HepG2 (cell line): Measurements from ENCODE around the gene WDR59. TPM values are rescaled to one million over a fixed set of nuclear protein-coding genes. Genes with fewer than 3 reads are reported as not detected.

Experiments used
- ATAC-seq: fragments of 200-7000 bp; cut with Tn5 transposase; 3 replicates; pipeline ENCODE4 v1.9.1; 2020; ENCODE audit warnings: mild to moderate bottlenecking, moderate library complexity
- BruUV-seq: library from RNA; stranded (reverse); fragments of 400-500 nt; replicated peaks from 2 replicates; lab custom pipeline; 2021; lab: Mats Ljungman, UMichigan
- CTCF ChIA-PET: fragments of 300-600 bp; formaldehyde crosslinking; extraction: SDS; loops from one replicate; lab custom pipeline; 2021; ENCODE audit warnings: low total read pairs, inconsistent platforms, low intra/inter-chr PET ratio; lab: Yijun Ruan, JAX
- POLR2A ChIA-PET: fragments of 350-600 bp; sonication (Branson Sonifier 250); formaldehyde crosslinking; loops from one replicate; lab custom pipeline; 2020; ENCODE audit warnings: antibody characterized with exemption, inconsistent platforms; lab: Yijun Ruan, JAX
- DNase-seq: peaks from one replicate; pipeline ENCODE4 v3.0.0-alpha.2; 2015; ENCODE audit warnings: low spot score
- FAIRE-seq: peaks from 3 replicates; lab custom pipeline; 2011; peaks lifted over from hg19 to GRCh38; lab: Jason Lieb, UNC
- H2AFZ ChIP-seq: one replicate; pipeline ENCODE4 v1.6.1; 2011; ENCODE audit warnings: low read length, inconsistent platforms
- H3K27ac ChIP-seq: fragments of 300-600 bp; 3 replicates; pipeline ENCODE4 v1.8.0; 2011; ENCODE audit warnings: mixed run types, mild to moderate bottlenecking, mixed read lengths, low read length, inconsistent platforms; ENCODE audit not compliant: insufficient read depth; ENCODE audit errors: extremely low read length
- H3K27me3 ChIP-seq, 2 experiments: fragments of 200-600 bp in 1 of 2; 2 replicates in 1 of 2; 3 replicates in 1 of 2; pipeline versions ENCODE4 v1.6.0 to v1.8.0; 2011; ENCODE audit warnings: low read length in 2 of 2, mild to moderate bottlenecking in 2 of 2, moderate library complexity in 2 of 2, inconsistent platforms in 1 of 2; ENCODE audit not compliant: insufficient read depth in 2 of 2, control insufficient read depth in 1 of 2
- H3K36me3 ChIP-seq, 2 experiments: fragments of 200-600 bp in 1 of 2; replicated peaks in 1 of 2; 2 replicates in 1 of 2; 3 replicates in 1 of 2; pipeline versions ENCODE4 v1.5.1 to v1.8.0; 2011; ENCODE audit warnings: low read length in 2 of 2, inconsistent platforms in 1 of 2; ENCODE audit not compliant: insufficient read depth in 2 of 2, control insufficient read depth in 1 of 2
- H3K4me1 ChIP-seq: 2 replicates; pipeline ENCODE4 v1.5.1; 2012; ENCODE audit warnings: low read length, inconsistent platforms; ENCODE audit not compliant: insufficient read depth
- H3K4me2 ChIP-seq: 2 replicates; pipeline ENCODE4 v1.6.0; 2011; ENCODE audit warnings: low read depth, low read length, inconsistent platforms
- H3K4me3 ChIP-seq, 3 experiments: fragments of 200-600 bp in 1 of 3; sonication (generic), shearing (Covaris generic) in 1 of 3; replicated peaks in 1 of 3; 2 replicates each; pipeline ENCODE4 v1.5.1; 2011 to 2016; ENCODE audit warnings: low read length in 3 of 3, inconsistent platforms in 2 of 3, low read depth in 2 of 3, mild to moderate bottlenecking in 2 of 3, control low read depth in 1 of 3, mixed read lengths in 1 of 3; ENCODE audit not compliant: insufficient read depth in 1 of 3
- H3K79me2 ChIP-seq: one replicate; pipeline ENCODE4 v1.6.1; 2011; ENCODE audit warnings: low read length, inconsistent platforms; ENCODE audit not compliant: insufficient read depth
- H3K9ac ChIP-seq: 2 replicates; pipeline ENCODE4 v1.6.0; 2011; ENCODE audit warnings: mild to moderate bottlenecking, low read depth, low read length, inconsistent platforms; ENCODE audit not compliant: insufficient read depth
- H3K9me3 ChIP-seq: 2 replicates; pipeline ENCODE4 v1.5.1; 2012; ENCODE audit warnings: mild to moderate bottlenecking, low read length
- H4K20me1 ChIP-seq: 2 replicates; pipeline ENCODE4 v1.6.0; 2011; ENCODE audit warnings: inconsistent platforms, mild to moderate bottlenecking, low read length, moderate library complexity; ENCODE audit not compliant: insufficient read depth
- FOXC1 ChIP-seq: sonication (generic); formaldehyde crosslinking; IDR thresholded peaks from 2 replicates; pipeline ENCODE4 v1.8.0; 2022; ENCODE audit warnings: mild to moderate bottlenecking, missing genetic modification reagents, borderline replicate concordance
- NR2F1 ChIP-seq, 2 experiments: fragments of 450-650 bp in 1 of 2; formaldehyde crosslinking in 1 of 2; IDR thresholded peaks; 2 replicates each; pipeline versions ENCODE4 v1.5.0 to v1.6.1; 2016 to 2020; ENCODE audit warnings: mild to moderate bottlenecking in 1 of 2, missing compliant biosample characterization in 1 of 2, missing genetic modification reagents in 1 of 2, moderate library complexity in 1 of 2
- SMARCE1 ChIP-seq: fragments of 450-650 bp; IDR thresholded peaks from 2 replicates; pipeline ENCODE4 v1.6.1; 2017; ENCODE audit warnings: borderline replicate concordance
- SMC3 ChIP-seq: IDR thresholded peaks from 2 replicates; pipeline ENCODE4 v1.6.1; 2011; ENCODE audit warnings: low read length, improper control_type of control experiment
- ZBTB33 ChIP-seq: sonication (generic); formaldehyde crosslinking; IDR thresholded peaks from 2 replicates; pipeline ENCODE4 v1.4.0; 2020; ENCODE audit warnings: missing genetic modification reagents
- ZFP1 ChIP-seq: IDR thresholded peaks from 2 replicates; pipeline ENCODE4 v1.6.1; 2016
- ZNF121 ChIP-seq: sonication (generic); formaldehyde crosslinking; IDR thresholded peaks from 2 replicates; pipeline ENCODE4 v1.5.0; 2020; ENCODE audit warnings: mild to moderate bottlenecking, missing genetic modification reagents
- ZNF20 ChIP-seq: sonication (generic); formaldehyde crosslinking; IDR thresholded peaks from 2 replicates; pipeline ENCODE4 v1.4.0; 2020; ENCODE audit warnings: mild to moderate bottlenecking, moderate library complexity, missing genetic modification reagents
- ZNF672 ChIP-seq: sonication (generic); formaldehyde crosslinking; IDR thresholded peaks from 2 replicates; pipeline ENCODE4 v1.8.1; 2022; ENCODE audit warnings: missing genetic modification reagents
- ZNF781 ChIP-seq: sonication (generic); formaldehyde crosslinking; IDR thresholded peaks from 2 replicates; pipeline ENCODE4 v1.5.1; 2020; ENCODE audit warnings: borderline replicate concordance, mild to moderate bottlenecking, missing genetic modification reagents; ENCODE audit errors: not compliant biosample characterization
- WGBS: methylation state at CpG from one replicate; pipeline ENCODE4 v1.1.6; 2017; ENCODE audit warnings: low lambda C conversion rate; 5-methylcytosine and 5-hydroxymethylcytosine counted together
- in situ Hi-C: cut with HindIII; loops from 2 replicates; pipeline ENCODE4 v1.10.0; 2017; ENCODE audit warnings: low pct_unique_long_range_greater_than_20kb; ENCODE audit not compliant: extremely low pct_ligation_motif_present
- intact Hi-C: fragments of 100-400 bp; cut with micrococcal nuclease; formaldehyde crosslinking; loops from one replicate; pipeline ENCODE4 v1.10.0; 2022; ENCODE audit not compliant: unreplicated experiment
- polyA plus RNA-seq, 8 experiments: library from polyadenylated mRNA; depleted of rRNA in 3 of 8; stranded (reverse) in 7 of 8; unstranded in 1 of 8; fragments of >200 nt; fragmentation: Illumina TruSeq in 4 of 8; extraction: Trizol in 4 of 8; gene quantifications; 2 replicates each; pipeline versions ENCODE4 v1.2.1 to v1.2.3, GENCODE V29; 2011 to 2016; ENCODE audit warnings: low read depth in 4 of 8, missing spikeins in 1 of 8, mixed read lengths in 1 of 8; ENCODE audit not compliant: insufficient read depth in 1 of 8
- total RNA-seq, 5 experiments: library from RNA; depleted of rRNA; stranded (reverse); fragments of >200 nt; fragmentation: Illumina TruSeq; extraction: Trizol; gene quantifications; 2 replicates each; pipeline ENCODE4 v1.2.3, GENCODE V29; 2016; ENCODE audit warnings: low read depth in 1 of 5
- TF ChIP-seq, protein P1 (sequence below): sonication (generic); formaldehyde crosslinking; IDR thresholded peaks from 2 replicates; pipeline ENCODE4 v1.5.0; 2020; ENCODE audit warnings: mild to moderate bottlenecking, missing genetic modification reagents

Gene WDR59
- total and polyA plus RNA-seq, 2 of the 13 experiments (the other 11 are each of a cell fraction or from before 2014, with no cell fraction given), result 65.2 to 306 TPM

DNA sequence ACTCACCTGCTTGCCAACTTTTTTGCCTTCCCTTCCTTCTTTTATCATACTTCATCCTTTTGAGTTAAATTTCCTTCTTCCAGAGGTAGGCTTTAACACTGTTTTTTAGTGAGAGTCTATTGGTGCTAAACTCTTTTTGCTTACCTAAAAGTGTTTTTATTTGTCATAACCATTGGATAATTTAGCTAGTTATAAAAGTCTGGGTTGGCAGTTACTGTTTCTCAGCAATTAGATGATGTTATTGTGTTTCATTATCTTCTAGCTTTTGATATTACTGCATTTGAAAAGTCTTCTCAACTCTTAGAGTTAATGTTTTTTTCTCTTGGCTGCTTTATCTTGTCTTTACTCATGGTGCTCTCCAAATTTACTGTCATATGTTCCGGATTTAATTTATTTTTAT lies 36.5 kb upstream of the WDR59 start:
- 100% methylated on average over 1 of the region's 1 CpG for WGBS
- DNase-seq, result no peak
- no peak overlapping the region for H3K9ac ChIP-seq

GRCh38 chr16:75019586-75019985 lies 34.7 kb upstream of the WDR59 start:
- Histone ChIP-seq H4K20me1 (peaks cover 26% of the 10 kb centered on the region), H3K4me1 (peaks cover 41% of the 10 kb centered on the region), H3K27ac (no peak overlapping the region), H3K4me3 (no peak overlapping the region), H3K9me3 (peaks cover 11% of the 10 kb centered on the region), H3K9ac (no peak overlapping the region), H3K27me3 (no peaks in the 10 kb centered on the region), H3K79me2 (peaks cover 92% of the 10 kb centered on the region), H3K4me2 (no peak overlapping the region), H2AFZ (no peak overlapping the region), H3K36me3 (no peaks in the 10 kb centered on the region; a peak in 1 of 5 replicates)
- TF ChIP-seq ZNF121 (CRISPR knock-in tag) (peak; percentile 18; the same call in 1 of the 2 replicates), ZBTB33 (CRISPR knock-in tag) (0 out of 2 replicates have a peak, but pooled peaks have one; percentile 12), ZNF20 (CRISPR knock-in tag) (no peak), SMARCE1 (no peak), ZNF672 (CRISPR knock-in tag) (no peak), ZNF781 (CRISPR knock-in tag) (no peak), FOXC1 (no peak)
- TF ChIP-seq, protein P1, sequence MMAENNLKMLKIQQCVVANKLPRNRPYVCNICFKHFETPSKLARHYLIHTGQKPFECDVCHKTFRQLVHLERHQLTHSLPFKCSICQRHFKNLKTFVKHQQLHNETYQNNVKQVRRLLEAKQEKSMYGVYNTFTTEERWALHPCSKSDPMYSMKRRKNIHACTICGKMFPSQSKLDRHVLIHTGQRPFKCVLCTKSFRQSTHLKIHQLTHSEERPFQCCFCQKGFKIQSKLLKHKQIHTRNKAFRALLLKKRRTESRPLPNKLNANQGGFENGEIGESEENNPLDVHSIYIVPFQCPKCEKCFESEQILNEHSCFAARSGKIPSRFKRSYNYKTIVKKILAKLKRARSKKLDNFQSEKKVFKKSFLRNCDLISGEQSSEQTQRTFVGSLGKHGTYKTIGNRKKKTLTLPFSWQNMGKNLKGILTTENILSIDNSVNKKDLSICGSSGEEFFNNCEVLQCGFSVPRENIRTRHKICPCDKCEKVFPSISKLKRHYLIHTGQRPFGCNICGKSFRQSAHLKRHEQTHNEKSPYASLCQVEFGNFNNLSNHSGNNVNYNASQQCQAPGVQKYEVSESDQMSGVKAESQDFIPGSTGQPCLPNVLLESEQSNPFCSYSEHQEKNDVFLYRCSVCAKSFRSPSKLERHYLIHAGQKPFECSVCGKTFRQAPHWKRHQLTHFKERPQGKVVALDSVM (CRISPR knock-in tag), result peak; percentile 87
- in situ Hi-C loops (no loop called here), intact Hi-C loops (no loop called here)
- 97% methylated on average over 7 of the region's 7 CpGs for WGBS
- no peak for DNase-seq
- no TSS peak for BruUV-seq
- POLR2A ChIA-PET, result interaction anchor here (0.8 to 1.3 kb wide), 2 partner anchors 9 to 28 kb away, joined by 3 to 6 read pairs; no protein-coding TSS in a partner anchor
- FAIRE-seq, result no peak
- CTCF ChIA-PET, result no interaction called here
- no peak for ATAC-seq

More for the DNA sequence above, 36.5 kb upstream of the WDR59 start:
- FAIRE-seq (no peak), ATAC-seq (no peak)
- CTCF ChIA-PET, result no interaction called here
- peaks cover 11% of the 10 kb centered on the region for H3K9me3 ChIP-seq
- intact Hi-C loops, result no loop called here
- POLR2A ChIA-PET, result no interaction called here
- TF ChIP-seq SMC3 (no peak), ZFP1 (CRISPR knock-in tag) (peak; percentile 99), NR2F1 (CRISPR knock-in tag; IDR thresholded peaks at IDR 0.05) (no peak)
- H3K36me3 ChIP-seq, result no peaks in the 10 kb centered on the region; a peak in 1 of 5 replicates
- no TSS peak for BruUV-seq
- H3K4me3 ChIP-seq, result no peak overlapping the region
- in situ Hi-C loops, result no loop called here
- peaks cover 50% of the 10 kb centered on the region for H3K4me1 ChIP-seq
- H4K20me1 ChIP-seq, result peaks cover 29% of the 10 kb centered on the region
- no peak overlapping the region for H2AFZ ChIP-seq
- no peak overlapping the region for H3K4me2 ChIP-seq
- no peaks in the 10 kb centered on the region for H3K27me3 ChIP-seq
- H3K79me2 ChIP-seq, result peaks cover 90% of the 10 kb centered on the region
- H3K27ac ChIP-seq, result no peak overlapping the region
